ENCODE data around the gene DCLK1. TPM values are rescaled to one million over a fixed set of nuclear protein-coding genes. Genes with fewer than 3 reads are reported as not detected.

Gene DCLK1
- total and polyA plus RNA-seq, 10 of the 15 experiments (the other 5 are each of a cell fraction or from before 2014, with no cell fraction given): not detected

DNA sequence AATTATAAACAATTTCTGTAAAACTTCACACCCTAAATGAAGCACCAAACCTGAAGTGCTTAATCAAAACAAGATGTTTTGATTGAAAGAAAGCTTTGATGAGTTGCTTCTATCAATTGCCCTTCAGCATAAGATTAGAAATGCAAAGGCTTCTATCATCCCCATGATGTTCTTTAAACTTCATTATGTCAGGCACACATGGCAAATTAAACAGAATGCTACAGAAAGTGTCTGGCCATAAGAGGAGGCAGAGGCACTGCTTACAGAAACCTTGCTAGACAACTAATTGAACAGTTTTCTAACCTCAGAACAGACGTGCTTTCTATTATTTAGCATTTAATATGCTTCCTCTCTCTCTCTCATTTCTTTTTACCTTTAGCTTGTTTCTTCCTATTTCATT lies 228.1 kb downstream of the DCLK1 start:
- Histone ChIP-seq H3K9me3 (replicated peaks; ENCODE audit: control insufficient read depth, insufficient read depth, low read length) (no peaks in the 10 kb centered on the region), H3K79me2 (ENCODE audit: control insufficient read depth, insufficient read depth, low read length) (no peaks in the 10 kb centered on the region), H3K36me3 (ENCODE audit: control insufficient read depth in 2 of 2, insufficient read depth in 2 of 2, low read length in 1 of 2) (no peaks in the 10 kb centered on the region), H3K27ac (ENCODE audit: control insufficient read depth, insufficient read depth) (no peak overlapping the region), H4K20me1 (ENCODE audit: control insufficient read depth, insufficient read depth) (no peaks in the 10 kb centered on the region), H2AFZ (ENCODE audit: control insufficient read depth, low read depth, low read length) (no peak overlapping the region), H3K27me3 (replicated peaks in 1 of 2; ENCODE audit: control insufficient read depth in 2 of 2, insufficient read depth in 2 of 2, low read length in 1 of 2) (no peaks in the 10 kb centered on the region), H3K4me1 (ENCODE audit: control insufficient read depth, insufficient read depth, low read length) (no peaks in the 10 kb centered on the region), H3K4me2 (ENCODE audit: control insufficient read depth, insufficient read depth) (no peak overlapping the region), H3K9ac (ENCODE audit: control insufficient read depth, insufficient read depth, low read length) (no peak overlapping the region), H3K4me3 (no peak overlapping the region)
- BruUV-seq (replicated peaks): no TSS peak
- WGBS (ENCODE audit: insufficient coverage, insufficient replicate concordance, low lambda C conversion rate, missing lambda C conversion rate): 0% methylated on average over 1 of the region's 1 CpG
- SMC1A ChIA-PET (ENCODE audit: uncharacterized antibody, unreplicated experiment): interaction anchor here (0.6 kb wide), 1 partner anchor 546 kb away, joined by 3 read pairs; no protein-coding TSS in a partner anchor
- FAIRE-seq (no peak), ATAC-seq (no peak), DNase-seq (ENCODE audit: low read depth, low spot score) (no peak)
- RAD21 ChIA-PET (ENCODE audit: unreplicated experiment): no interaction called here
- TF ChIP-seq NR2C2 (IDR thresholded peaks at IDR 0.05; ENCODE audit: borderline replicate concordance, control insufficient read depth, insufficient read length, low read depth) (no peak), KAT2A (conservative IDR thresholded peaks at IDR 0.05; ENCODE audit: control insufficient read depth, low read depth, low read length) (no peak), GABPA (IDR thresholded peaks at IDR 0.05; ENCODE audit: low read depth) (no peak), NR2F1 (conservative IDR thresholded peaks at IDR 0.05) (no peak), SRF (IDR thresholded peaks at IDR 0.05; ENCODE audit: low read depth in 2 of 2, low read length in 2 of 2) (no peak), PBX3 (IDR thresholded peaks at IDR 0.05; ENCODE audit: insufficient replicate concordance, low read depth, low read length) (no peak), RBBP5 (conservative IDR thresholded peaks at IDR 0.05) (no peak), ZNF622 (IDR thresholded peaks at IDR 0.05) (no peak), TCF7 (IDR thresholded peaks at IDR 0.05; ENCODE audit: borderline replicate concordance) (no peak), JUNB (IDR thresholded peaks at IDR 0.05) (no peak), CBFB (IDR thresholded peaks at IDR 0.05; ENCODE audit: low read depth) (no peak), TCF12 (IDR thresholded peaks at IDR 0.05; ENCODE audit: low read depth, low read length) (no peak), POLR2AphosphoS5 (IDR thresholded peaks at IDR 0.05; ENCODE audit: low read length) (no peak), NFYA (IDR thresholded peaks at IDR 0.05; ENCODE audit: borderline replicate concordance, low read depth, low read length) (no peak), BCL3 (IDR thresholded peaks at IDR 0.05; ENCODE audit: borderline replicate concordance, insufficient read depth, low read depth, low read length, poor library complexity, severe bottlenecking) (no peak), CHD2 (IDR thresholded peaks at IDR 0.05; ENCODE audit: borderline replicate concordance, low read depth, low read length) (no peak), SREBF1 (IDR thresholded peaks at IDR 0.05; ENCODE audit: low read length) (no peak), ESRRA (IDR thresholded peaks at IDR 0.05; ENCODE audit: low read length) (no peak), PAX5 (IDR thresholded peaks at IDR 0.05; ENCODE audit: borderline replicate concordance, low read depth, low read length) (no peak)
- TF ChIP-seq, protein P1, sequence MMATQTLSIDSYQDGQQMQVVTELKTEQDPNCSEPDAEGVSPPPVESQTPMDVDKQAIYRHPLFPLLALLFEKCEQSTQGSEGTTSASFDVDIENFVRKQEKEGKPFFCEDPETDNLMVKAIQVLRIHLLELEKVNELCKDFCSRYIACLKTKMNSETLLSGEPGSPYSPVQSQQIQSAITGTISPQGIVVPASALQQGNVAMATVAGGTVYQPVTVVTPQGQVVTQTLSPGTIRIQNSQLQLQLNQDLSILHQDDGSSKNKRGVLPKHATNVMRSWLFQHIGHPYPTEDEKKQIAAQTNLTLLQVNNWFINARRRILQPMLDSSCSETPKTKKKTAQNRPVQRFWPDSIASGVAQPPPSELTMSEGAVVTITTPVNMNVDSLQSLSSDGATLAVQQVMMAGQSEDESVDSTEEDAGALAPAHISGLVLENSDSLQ (IDR thresholded peaks at IDR 0.05): no peak
- CTCF ChIA-PET: no interaction called here
- POLR2A ChIA-PET: no interaction called here
- in situ Hi-C loops (cut with MboI) (no loop called here), intact Hi-C loops (cut with micrococcal nuclease; ENCODE audit: unreplicated experiment) (no loop called here)
